ENCODE measurements around the gene ADAP2. TPM values are rescaled to one million over a fixed set of nuclear protein-coding genes. Genes with fewer than 3 reads are reported as not detected.

The ADAP2 gene
- total and polyA plus RNA-seq, 2 donors, result 8.1 to 13.8 TPM

- Histone ChIP-seq H3K4me3 (ENCODE audit: low read length in 2 of 2) (no peak overlapping the region), H3K9me3 (ENCODE audit: control insufficient read depth in 2 of 2, insufficient read depth in 1 of 2, low read length in 1 of 2) (no peaks in the 10 kb centered on the region), H3K36me3 (ENCODE audit: control insufficient read depth in 2 of 2, insufficient read depth in 2 of 2, low read length in 1 of 2) (no peaks in the 10 kb centered on the region), H3K4me1 (ENCODE audit: control insufficient read depth in 2 of 2, insufficient read depth in 2 of 2, low read length in 2 of 2) (no peaks in the 10 kb centered on the region), H3K27me3 (ENCODE audit: control insufficient read depth in 2 of 2, insufficient read depth in 1 of 2, low read length in 1 of 2) (peaks cover 0 to 9% of the 10 kb centered on the region in 2 donors), H3K27ac (ENCODE audit: low read depth in 1 of 2, low read length in 1 of 2) (no peak overlapping the region)
- no peak for DNase-seq (ENCODE audit: low read depth in 6 of 9, low spot score in 9 of 9)
Observed at GRCh38 chr17:30913955-30914354, 7.8 kb upstream of the ADAP2 start.

DNA sequence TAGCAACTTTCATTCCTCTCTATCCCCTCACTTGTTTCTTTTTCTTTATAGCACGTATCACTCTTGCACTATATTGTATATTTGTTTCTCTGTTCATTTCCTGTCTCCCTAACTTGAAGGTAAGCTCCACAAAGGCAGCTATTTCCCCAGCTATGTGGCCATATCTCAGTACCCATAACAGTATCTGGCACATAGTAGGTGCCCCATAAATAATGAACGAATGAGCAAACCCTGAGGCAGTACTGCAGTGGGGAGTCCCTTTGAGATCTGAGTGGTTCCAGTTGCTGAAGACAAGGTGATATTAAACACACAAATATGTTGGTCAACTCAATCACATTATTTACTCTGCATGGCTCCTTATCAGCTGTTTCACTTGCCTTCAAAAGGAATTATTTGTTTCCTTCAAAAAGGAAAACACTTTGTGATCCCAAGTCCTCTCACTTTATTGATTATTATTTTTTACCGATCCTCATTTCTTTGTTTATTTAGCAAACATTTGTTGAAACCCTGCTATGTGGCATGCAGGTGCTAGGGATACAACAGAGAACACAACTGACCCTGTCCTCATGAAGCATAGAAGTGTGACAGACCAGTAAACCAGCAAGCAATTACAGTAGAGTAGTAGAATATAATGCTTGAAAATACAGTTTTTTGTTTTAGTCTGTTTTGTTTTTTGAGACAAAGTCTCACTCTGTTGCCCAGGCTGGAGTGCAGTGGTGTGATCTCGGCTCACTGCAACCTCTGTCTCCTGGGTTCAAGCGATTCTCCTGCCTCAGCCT lies 5.7 kb upstream of the ADAP2 start:
- no peak overlapping the region for H3K4me3 ChIP-seq (ENCODE audit: low read length in 2 of 2)
- DNase-seq (ENCODE audit: low read depth in 6 of 9, low spot score in 9 of 9), result no peak
- no peak overlapping the region for H3K27ac ChIP-seq (ENCODE audit: low read depth in 1 of 2, low read length in 1 of 2)
- WGBS, result 93% methylated on average over 5 of the region's 5 CpGs
- no peaks in the 10 kb centered on the region for H3K4me1 ChIP-seq (ENCODE audit: control insufficient read depth in 2 of 2, insufficient read depth in 2 of 2, low read length in 2 of 2)
- peaks cover 7 to 24% of the 10 kb centered on the region in 2 donors for H3K27me3 ChIP-seq (ENCODE audit: control insufficient read depth in 2 of 2, insufficient read depth in 1 of 2, low read length in 1 of 2)
- no peaks in the 10 kb centered on the region for H3K36me3 ChIP-seq (ENCODE audit: control insufficient read depth in 2 of 2, insufficient read depth in 2 of 2, low read length in 1 of 2)
- H3K9me3 ChIP-seq (ENCODE audit: control insufficient read depth in 2 of 2, insufficient read depth in 1 of 2, low read length in 1 of 2), result no peaks in the 10 kb centered on the region

DNA sequence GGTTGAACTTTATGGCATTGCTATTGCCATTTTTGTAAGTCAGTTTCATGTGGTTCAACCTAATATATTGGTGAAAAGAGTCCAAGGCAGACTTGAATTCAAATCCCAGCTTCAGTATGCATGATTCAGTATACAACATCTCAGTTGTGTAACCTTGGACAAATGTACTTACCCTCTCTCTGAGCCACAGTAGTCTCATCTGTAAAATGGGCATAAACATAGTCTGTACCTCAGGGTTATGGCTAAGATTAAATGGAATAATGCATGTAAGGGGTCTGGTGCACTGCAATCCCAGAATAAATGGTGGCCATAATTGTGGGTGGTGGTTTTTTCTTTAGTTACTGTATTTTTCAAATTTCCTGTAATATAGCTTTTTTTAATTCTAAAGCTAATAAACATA lies 4.7 kb upstream of the ADAP2 start:
- Histone ChIP-seq H3K9me3 (ENCODE audit: control insufficient read depth in 2 of 2, insufficient read depth in 1 of 2, low read length in 1 of 2) (no peaks in the 10 kb centered on the region), H3K4me3 (ENCODE audit: low read length in 2 of 2) (no peak overlapping the region), H3K36me3 (ENCODE audit: control insufficient read depth in 2 of 2, insufficient read depth in 2 of 2, low read length in 1 of 2) (no peaks in the 10 kb centered on the region), H3K4me1 (ENCODE audit: control insufficient read depth in 2 of 2, insufficient read depth in 2 of 2, low read length in 2 of 2) (no peaks in the 10 kb centered on the region), H3K27me3 (ENCODE audit: control insufficient read depth in 2 of 2, insufficient read depth in 1 of 2, low read length in 1 of 2) (peaks cover 17 to 35% of the 10 kb centered on the region in 2 donors), H3K27ac (ENCODE audit: low read depth in 1 of 2, low read length in 1 of 2) (no peak overlapping the region)
- DNase-seq (ENCODE audit: low read depth in 6 of 9, low spot score in 9 of 9), result no peak

DNA sequence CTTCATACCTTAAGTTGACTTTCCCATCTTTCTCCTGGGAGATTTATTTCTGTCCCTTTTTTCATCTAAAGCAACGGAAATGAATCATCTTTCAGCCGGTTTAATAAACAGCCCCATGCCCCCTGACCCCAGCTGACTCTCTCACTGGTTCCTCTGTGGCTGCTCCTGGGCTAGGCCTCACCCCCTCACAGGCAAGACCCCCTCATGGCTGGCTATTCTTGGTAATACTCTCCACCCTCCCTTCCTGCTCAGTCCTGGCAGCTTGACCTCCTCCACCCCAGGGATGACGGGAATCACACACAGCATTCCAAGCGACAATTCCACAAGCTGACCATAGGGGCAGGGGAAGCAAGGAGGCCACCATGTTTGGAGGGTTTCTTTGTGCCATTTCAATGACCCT lies 1.5 kb upstream of the ADAP2 start:
- Histone ChIP-seq H3K9me3 (ENCODE audit: control insufficient read depth in 2 of 2, insufficient read depth in 1 of 2, low read length in 1 of 2) (no peaks in the 10 kb centered on the region), H3K27me3 (ENCODE audit: control insufficient read depth in 2 of 2, insufficient read depth in 1 of 2, low read length in 1 of 2) (peaks cover 33 to 62% of the 10 kb centered on the region in 2 donors), H3K27ac (ENCODE audit: low read depth in 1 of 2, low read length in 1 of 2) (no peak overlapping the region), H3K36me3 (ENCODE audit: control insufficient read depth in 2 of 2, insufficient read depth in 2 of 2, low read length in 1 of 2) (no peaks in the 10 kb centered on the region), H3K4me3 (ENCODE audit: low read length in 2 of 2) (no peak overlapping the region), H3K4me1 (ENCODE audit: control insufficient read depth in 2 of 2, insufficient read depth in 2 of 2, low read length in 2 of 2) (no peaks in the 10 kb centered on the region)
- 94% methylated on average over 4 of the region's 4 CpGs for WGBS
- DNase-seq (ENCODE audit: low read depth in 6 of 9, low spot score in 9 of 9), result no peak

DNA sequence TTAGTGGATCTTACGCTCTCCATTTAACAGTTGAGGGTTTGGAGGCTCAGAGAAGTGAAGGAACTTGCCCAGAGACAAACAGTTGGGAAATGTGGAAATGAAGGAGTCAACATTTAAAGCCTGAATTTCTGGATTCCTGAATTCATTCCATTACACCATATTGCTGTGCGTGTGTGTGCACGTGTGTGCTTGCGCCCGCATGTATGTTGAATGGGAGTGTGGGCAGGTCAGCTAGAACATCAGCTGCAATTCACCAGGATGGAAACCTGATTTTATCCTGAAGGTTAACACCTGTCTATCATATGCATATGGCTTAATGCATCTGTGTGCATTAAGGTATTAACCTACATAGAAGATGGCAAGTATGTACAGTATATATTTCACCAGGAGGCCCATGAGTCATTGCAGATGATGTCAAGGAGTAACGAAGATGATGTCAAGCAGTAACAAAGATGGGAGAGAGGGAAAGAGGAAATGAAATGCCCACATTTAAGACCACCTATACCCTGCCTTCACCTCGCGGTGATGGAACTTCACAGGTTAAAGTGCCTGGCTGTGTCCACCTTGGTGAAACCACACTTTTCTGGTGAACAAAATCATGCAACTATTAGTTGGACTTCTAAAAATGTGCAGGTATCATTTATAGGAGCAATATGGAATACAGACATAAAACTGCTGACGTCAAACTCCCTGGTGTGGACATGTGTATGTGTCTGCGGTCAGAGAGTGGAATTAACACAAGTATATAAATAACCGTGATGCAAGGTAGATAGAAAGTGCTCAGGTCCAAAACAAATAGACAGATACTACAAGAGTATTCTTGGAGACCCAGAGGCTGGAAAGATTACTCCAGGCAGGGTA lies 832 bp upstream of the ADAP2 start:
- H3K4me3 ChIP-seq (ENCODE audit: low read length in 2 of 2), result no peak overlapping the region
- H3K27ac ChIP-seq (ENCODE audit: low read depth in 1 of 2, low read length in 1 of 2), result no peak overlapping the region

GRCh38 chr17:30922235-30923030 lies 688 bp downstream of the ADAP2 start:
- Histone ChIP-seq H3K27ac (ENCODE audit: low read depth in 1 of 2, low read length in 1 of 2) (no peak overlapping the region), H3K36me3 (ENCODE audit: control insufficient read depth in 2 of 2, insufficient read depth in 2 of 2, low read length in 1 of 2) (no peaks in the 10 kb centered on the region), H3K4me3 (ENCODE audit: low read length in 2 of 2) (peak overlapping the region in 1 of 2 donors; percentile 27), H3K4me1 (ENCODE audit: control insufficient read depth in 2 of 2, insufficient read depth in 2 of 2, low read length in 2 of 2) (no peaks in the 10 kb centered on the region), H3K27me3 (ENCODE audit: control insufficient read depth in 2 of 2, insufficient read depth in 1 of 2, low read length in 1 of 2) (peaks cover 33 to 69% of the 10 kb centered on the region in 2 donors), H3K9me3 (ENCODE audit: control insufficient read depth in 2 of 2, insufficient read depth in 1 of 2, low read length in 1 of 2) (no peaks in the 10 kb centered on the region)
- 5% methylated on average over 66 of the region's 66 CpGs for WGBS
- no peak for DNase-seq (ENCODE audit: low read depth in 6 of 9, low spot score in 9 of 9)

More for the DNA sequence above, 832 bp upstream of the ADAP2 start:
- H3K36me3 ChIP-seq (ENCODE audit: control insufficient read depth in 2 of 2, insufficient read depth in 2 of 2, low read length in 1 of 2), result no peaks in the 10 kb centered on the region
- H3K9me3 ChIP-seq (ENCODE audit: control insufficient read depth in 2 of 2, insufficient read depth in 1 of 2, low read length in 1 of 2), result no peaks in the 10 kb centered on the region
- WGBS, result 89% methylated on average over 11 of the region's 11 CpGs
- H3K4me1 ChIP-seq (ENCODE audit: control insufficient read depth in 2 of 2, insufficient read depth in 2 of 2, low read length in 2 of 2), result no peaks in the 10 kb centered on the region
- DNase-seq (ENCODE audit: low read depth in 6 of 9, low spot score in 9 of 9), result no peak
- H3K27me3 ChIP-seq (ENCODE audit: control insufficient read depth in 2 of 2, insufficient read depth in 1 of 2, low read length in 1 of 2), result peaks cover 33 to 63% of the 10 kb centered on the region in 2 donors

- Histone ChIP-seq H3K4me3 (ENCODE audit: low read length in 2 of 2) (no peak overlapping the region), H3K27me3 (ENCODE audit: control insufficient read depth in 2 of 2, insufficient read depth in 1 of 2, low read length in 1 of 2) (peaks cover 33 to 57% of the 10 kb centered on the region in 2 donors), H3K27ac (ENCODE audit: low read depth in 1 of 2, low read length in 1 of 2) (no peak overlapping the region), H3K36me3 (ENCODE audit: control insufficient read depth in 2 of 2, insufficient read depth in 2 of 2, low read length in 1 of 2) (no peaks in the 10 kb centered on the region), H3K4me1 (ENCODE audit: control insufficient read depth in 2 of 2, insufficient read depth in 2 of 2, low read length in 2 of 2) (no peaks in the 10 kb centered on the region), H3K9me3 (ENCODE audit: control insufficient read depth in 2 of 2, insufficient read depth in 1 of 2, low read length in 1 of 2) (no peaks in the 10 kb centered on the region)
- 83% methylated on average over 2 of the region's 2 CpGs for WGBS
- DNase-seq (ENCODE audit: low read depth in 6 of 9, low spot score in 9 of 9), result no peak
Observed at GRCh38 chr17:30924341-30924740, 2.6 kb downstream of the ADAP2 start.

GRCh38 chr17:30926516-30926915 lies 4.8 kb downstream of the ADAP2 start:
- 90% methylated on average over 6 of the region's 6 CpGs for WGBS
- Histone ChIP-seq H3K36me3 (ENCODE audit: control insufficient read depth in 2 of 2, insufficient read depth in 2 of 2, low read length in 1 of 2) (no peaks in the 10 kb centered on the region), H3K27me3 (ENCODE audit: control insufficient read depth in 2 of 2, insufficient read depth in 1 of 2, low read length in 1 of 2) (peaks cover 22 to 39% of the 10 kb centered on the region in 2 donors), H3K9me3 (ENCODE audit: control insufficient read depth in 2 of 2, insufficient read depth in 1 of 2, low read length in 1 of 2) (no peaks in the 10 kb centered on the region), H3K27ac (ENCODE audit: low read depth in 1 of 2, low read length in 1 of 2) (no peak overlapping the region), H3K4me3 (ENCODE audit: low read length in 2 of 2) (no peak overlapping the region), H3K4me1 (ENCODE audit: control insufficient read depth in 2 of 2, insufficient read depth in 2 of 2, low read length in 2 of 2) (no peaks in the 10 kb centered on the region)
- DNase-seq (ENCODE audit: low read depth in 6 of 9, low spot score in 9 of 9), result no peak
